ENCODE measurements around the gene PSTPIP2.

PSTPIP2 gene

GRCh38 chr18:46071653-46072375 is at the start of gene PSTPIP2:
PSTPIP2 (minus strand) TSS chr18:46072260; CDS start chr18:46072188, 72 bp downstream.
- peak within 1 kb of the TSS; percentile 17 for H3K4me3 ChIP-seq (ENCODE audit: low read depth, low read length)
- DNase-seq (ENCODE audit: low read depth) = no peak

GRCh38 chr18:46113751-46114150 is 41.7 kb upstream of the PSTPIP2 start:
- no peak for TF ChIP-seq CTCF (IDR thresholded peaks at IDR 0.05; ENCODE audit: low read depth, low read length, missing control alignments)
- DNase-seq (ENCODE audit: low read depth) = no peak
- no peak overlapping the region for H3K4me3 ChIP-seq (ENCODE audit: low read depth, low read length)

More at GRCh38 chr18:46071653-46072375, at the start of gene PSTPIP2:
- no peak for TF ChIP-seq CTCF (IDR thresholded peaks at IDR 0.05; ENCODE audit: low read depth, low read length, missing control alignments)

GRCh38 chr18:46110406-46110805 is 38.3 kb upstream of the PSTPIP2 start:
- H3K4me3 ChIP-seq (ENCODE audit: low read depth, low read length) = no peak overlapping the region
- TF ChIP-seq CTCF (IDR thresholded peaks at IDR 0.05; ENCODE audit: low read depth, low read length, missing control alignments) = no peak
- no peak for DNase-seq (ENCODE audit: low read depth)

GRCh38 chr18:46109386-46109785 is 37.3 kb upstream of the PSTPIP2 start:
- no peak for DNase-seq (ENCODE audit: low read depth)
- H3K4me3 ChIP-seq (ENCODE audit: low read depth, low read length) = no peak overlapping the region
- no peak for TF ChIP-seq CTCF (IDR thresholded peaks at IDR 0.05; ENCODE audit: low read depth, low read length, missing control alignments)

GRCh38 chr18:46104128-46104911 is 32.3 kb upstream of the PSTPIP2 start, which contains the start of gene HAUS1:
HAUS1 (plus strand) TSS chr18:46104385; CDS start chr18:46104412, 27 bp downstream.
- TF ChIP-seq CTCF (IDR thresholded peaks at IDR 0.05; ENCODE audit: low read depth, low read length, missing control alignments) = no peak
- peak within 1 kb of the TSS; percentile 96 for H3K4me3 ChIP-seq (ENCODE audit: low read depth, low read length)
- DNase-seq (ENCODE audit: low read depth) = peak; percentile 38

GRCh38 chr18:46099463-46099862 is 27.4 kb upstream of the PSTPIP2 start:
- TF ChIP-seq CTCF (IDR thresholded peaks at IDR 0.05; ENCODE audit: low read depth, low read length, missing control alignments) = no peak
- no peak overlapping the region for H3K4me3 ChIP-seq (ENCODE audit: low read depth, low read length)
- DNase-seq (ENCODE audit: low read depth) = no peak

All from GM12864 (cell line).